HG03060 (cell line): ENCODE results near the gene OR10A6.

Experiments
- ATAC-seq: cut with Tn5 transposase; IDR thresholded peaks from one replicate; pipeline ENCODE4 v1.9.1; 2021; ENCODE audit warnings: low read depth, moderate number of reproducible peaks; ENCODE audit not compliant: unreplicated experiment

OR10A6 gene

GRCh38 chr11:7931168-7931567 is at the start of gene OR10A6:
OR10A6 (minus strand) TSS chr11:7931268; CDS start chr11:7928662, 2,606 bp downstream.
- ATAC-seq: no peak

GRCh38 chr11:7977232-7977917 is 46.3 kb upstream of the OR10A6 start:
- no peak for ATAC-seq

- no peak for ATAC-seq
Observed at GRCh38 chr11:7974668-7975067, 43.6 kb upstream of the OR10A6 start.

- no peak for ATAC-seq
Observed at GRCh38 chr11:7973011-7973410, 41.9 kb upstream of the OR10A6 start.

GRCh38 chr11:7971846-7972245 is 40.8 kb upstream of the OR10A6 start:
- ATAC-seq: no peak

GRCh38 chr11:7969756-7970646 is 38.9 kb upstream of the OR10A6 start:
- no peak for ATAC-seq

- no peak for ATAC-seq
Observed at GRCh38 chr11:7968686-7969085, 37.6 kb upstream of the OR10A6 start.

- no peak for ATAC-seq
Observed at GRCh38 chr11:7967826-7968225, 36.8 kb upstream of the OR10A6 start.

- ATAC-seq: no peak
Observed at GRCh38 chr11:7967097-7967496, 36.0 kb upstream of the OR10A6 start.

GRCh38 chr11:7965386-7965785 is 34.3 kb upstream of the OR10A6 start, which contains the start of gene NLRP10:
NLRP10 (minus strand) TSS chr11:7965447; CDS start chr11:7963495, 1,952 bp downstream.
- no peak for ATAC-seq

GRCh38 chr11:7964873-7965272 is 33.8 kb upstream of the OR10A6 start:
- no peak for ATAC-seq

- no peak for ATAC-seq
Observed at GRCh38 chr11:7964261-7964660, 33.2 kb upstream of the OR10A6 start.

- no peak for ATAC-seq
Observed at GRCh38 chr11:7955191-7955590, 24.1 kb upstream of the OR10A6 start.

GRCh38 chr11:7949934-7950333 is 18.9 kb upstream of the OR10A6 start:
- no peak for ATAC-seq

- no peak for ATAC-seq
Observed at GRCh38 chr11:7944123-7944522, 13.1 kb upstream of the OR10A6 start.

GRCh38 chr11:7941608-7942007 is 10.5 kb upstream of the OR10A6 start, which contains the start of gene OR10A3:
OR10A3 (minus strand) TSS chr11:7941708; CDS start chr11:7939520, 2,188 bp downstream.
- no peak for ATAC-seq

- no peak for ATAC-seq
Observed at GRCh38 chr11:7941146-7941545, 10.1 kb upstream of the OR10A6 start.

- no peak for ATAC-seq
Observed at GRCh38 chr11:7936615-7937014, 5.5 kb upstream of the OR10A6 start.

- no peak for ATAC-seq
Observed at GRCh38 chr11:7927635-7928034, 3.4 kb downstream of the OR10A6 start.

GRCh38 chr11:7924536-7924935 is 6.5 kb downstream of the OR10A6 start:
- no peak for ATAC-seq

- ATAC-seq: no peak
Observed at GRCh38 chr11:7918141-7918540, 12.9 kb downstream of the OR10A6 start.

GRCh38 chr11:7911011-7911410 is 20.1 kb downstream of the OR10A6 start:
- ATAC-seq: no peak
